ENCODE measurements around the gene MEGF9.

MEGF9 gene

GRCh38 chr9:120718316-120718715 lies 4.0 kb upstream of the MEGF9 start:
- no peak overlapping the region for H3K27ac ChIP-seq
- no peak for TF ChIP-seq ZFX (IDR thresholded peaks at IDR 0.05; ENCODE audit: borderline replicate concordance)
- TF ChIP-seq, protein P1, sequence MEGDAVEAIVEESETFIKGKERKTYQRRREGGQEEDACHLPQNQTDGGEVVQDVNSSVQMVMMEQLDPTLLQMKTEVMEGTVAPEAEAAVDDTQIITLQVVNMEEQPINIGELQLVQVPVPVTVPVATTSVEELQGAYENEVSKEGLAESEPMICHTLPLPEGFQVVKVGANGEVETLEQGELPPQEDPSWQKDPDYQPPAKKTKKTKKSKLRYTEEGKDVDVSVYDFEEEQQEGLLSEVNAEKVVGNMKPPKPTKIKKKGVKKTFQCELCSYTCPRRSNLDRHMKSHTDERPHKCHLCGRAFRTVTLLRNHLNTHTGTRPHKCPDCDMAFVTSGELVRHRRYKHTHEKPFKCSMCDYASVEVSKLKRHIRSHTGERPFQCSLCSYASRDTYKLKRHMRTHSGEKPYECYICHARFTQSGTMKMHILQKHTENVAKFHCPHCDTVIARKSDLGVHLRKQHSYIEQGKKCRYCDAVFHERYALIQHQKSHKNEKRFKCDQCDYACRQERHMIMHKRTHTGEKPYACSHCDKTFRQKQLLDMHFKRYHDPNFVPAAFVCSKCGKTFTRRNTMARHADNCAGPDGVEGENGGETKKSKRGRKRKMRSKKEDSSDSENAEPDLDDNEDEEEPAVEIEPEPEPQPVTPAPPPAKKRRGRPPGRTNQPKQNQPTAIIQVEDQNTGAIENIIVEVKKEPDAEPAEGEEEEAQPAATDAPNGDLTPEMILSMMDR (IDR thresholded peaks at IDR 0.05), result no peak

DNA sequence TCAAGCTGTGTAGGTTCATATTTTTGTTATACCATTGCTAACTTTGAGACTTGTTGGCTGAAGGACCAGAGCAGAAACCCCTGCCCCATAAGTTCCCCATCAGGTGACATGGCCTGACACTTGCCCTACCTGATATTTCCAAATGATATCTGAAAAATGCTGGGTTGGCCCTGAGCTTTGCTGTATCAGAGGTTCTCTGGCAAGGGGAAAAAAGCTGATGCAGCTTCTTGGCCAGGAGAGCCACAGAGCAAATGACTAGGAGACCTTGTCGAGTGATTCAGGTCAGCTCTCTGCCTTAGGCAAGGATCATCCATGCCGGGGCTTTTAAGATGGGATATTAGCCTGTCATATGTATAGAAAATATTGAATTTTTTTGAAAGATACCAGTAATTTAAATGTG lies 2.9 kb upstream of the MEGF9 start:
- no peak for TF ChIP-seq ZFX (IDR thresholded peaks at IDR 0.05; ENCODE audit: borderline replicate concordance)
- H3K27ac ChIP-seq, result no peak overlapping the region

DNA sequence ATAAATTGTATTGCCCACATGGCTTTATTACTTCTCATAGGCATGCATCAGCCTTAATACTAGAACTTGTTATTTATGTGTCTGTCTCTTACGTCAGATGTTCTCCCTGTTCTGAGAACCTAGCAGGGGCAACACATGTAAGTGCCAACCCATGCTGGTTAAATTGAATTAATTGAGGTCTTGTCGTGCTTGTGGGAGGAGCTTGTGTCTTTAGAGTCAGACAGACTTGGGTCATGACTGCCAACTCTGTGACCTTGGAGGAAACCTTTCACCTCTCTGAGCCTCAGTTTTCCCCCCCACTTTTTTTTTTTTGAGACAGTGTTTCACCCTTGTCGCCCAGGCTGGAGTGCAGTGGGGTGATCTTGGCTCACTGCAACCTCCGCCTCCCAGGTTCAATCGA lies 2.2 kb upstream of the MEGF9 start:
- H3K27ac ChIP-seq, result no peak overlapping the region
- no peak for TF ChIP-seq ZFX (IDR thresholded peaks at IDR 0.05; ENCODE audit: borderline replicate concordance)
- TF ChIP-seq, protein P1 (IDR thresholded peaks at IDR 0.05), result no peak

- TF ChIP-seq, protein P1 (IDR thresholded peaks at IDR 0.05), result no peak
- TF ChIP-seq ZFX (IDR thresholded peaks at IDR 0.05; ENCODE audit: borderline replicate concordance), result no peak
- H3K27ac ChIP-seq, result no peak overlapping the region; the same call in 1 of the 2 replicates
These were observed 1.2 kb upstream of the MEGF9 start for GRCh38 chr9:120715389-120715924.

DNA sequence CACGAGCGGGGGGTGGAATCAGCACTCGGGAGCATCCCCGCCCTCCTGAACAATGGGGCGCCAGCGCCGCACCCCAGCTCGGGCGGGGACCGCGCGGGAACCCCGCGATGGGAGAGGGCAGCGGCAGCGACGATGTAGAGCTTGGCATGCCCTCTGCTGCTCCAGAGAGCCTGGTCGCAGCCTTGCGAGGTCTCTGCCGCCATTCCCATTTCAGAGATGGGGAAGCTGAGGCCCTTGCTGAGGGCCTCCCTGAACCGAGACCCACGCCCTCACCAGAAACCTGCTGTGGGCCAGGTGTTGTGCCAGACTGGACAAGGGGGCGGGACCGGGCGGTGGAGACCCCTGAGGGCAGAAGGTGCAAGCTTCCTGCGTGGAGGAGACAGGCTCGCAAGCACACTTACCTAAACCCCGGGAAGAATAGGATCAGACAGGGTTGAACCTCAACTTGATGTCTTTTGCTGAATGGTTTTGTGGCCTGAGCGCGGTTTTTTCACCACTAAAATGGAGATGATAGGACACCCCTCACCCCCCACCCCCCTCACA lies 647 bp upstream of the MEGF9 start:
- TF ChIP-seq, protein P1 (IDR thresholded peaks at IDR 0.05), result no peak
- TF ChIP-seq ZFX (IDR thresholded peaks at IDR 0.05; ENCODE audit: borderline replicate concordance), result no peak
- H3K27ac ChIP-seq, result peak overlapping the region; percentile 62

GRCh38 chr9:120713257-120714087 lies 798 bp downstream of the MEGF9 start:
- H3K27ac ChIP-seq, result peak overlapping the region; percentile 62
- TF ChIP-seq, protein P1 (IDR thresholded peaks at IDR 0.05), result no peak
- no peak for TF ChIP-seq ZFX (IDR thresholded peaks at IDR 0.05; ENCODE audit: borderline replicate concordance)

DNA sequence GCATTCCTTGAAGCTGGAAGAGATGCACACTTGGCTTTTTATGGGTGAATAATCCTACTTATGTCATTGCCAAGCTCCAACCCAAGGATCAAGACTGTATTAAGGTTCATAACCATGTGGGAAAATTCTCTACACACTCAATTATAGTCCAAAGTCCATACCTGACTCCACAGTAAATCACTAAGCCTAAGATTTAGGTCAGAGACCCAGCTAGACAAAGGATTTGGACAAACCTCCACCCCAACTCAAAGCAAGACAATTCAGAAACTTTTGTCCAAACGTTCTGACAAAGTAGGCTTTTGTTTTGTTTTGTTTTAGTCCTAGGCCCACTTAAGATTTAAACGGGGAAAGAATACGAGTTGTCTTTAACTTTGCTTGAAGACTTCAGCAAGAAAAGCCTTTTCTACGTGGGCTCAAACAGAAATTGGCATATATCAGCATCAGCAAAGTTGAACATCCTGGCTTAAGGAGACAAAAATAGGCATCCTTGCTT lies 1.7 kb downstream of the MEGF9 start:
- peak overlapping the region; percentile 62 for H3K27ac ChIP-seq
- TF ChIP-seq, protein P1 (IDR thresholded peaks at IDR 0.05), result no peak
- TF ChIP-seq ZFX (IDR thresholded peaks at IDR 0.05; ENCODE audit: borderline replicate concordance), result no peak

All from 22Rv1 (cell line).